Activated CD4-positive, alpha-beta T cell treated with anti-CD3 and anti-CD28 coated beads, Interleukin-2, amount 50 U/mL, for 16 hours (primary cell): Measurements from ENCODE around the gene TBC1D22A.
"Not testable (repeated sequence)": the region's sequence is repeated elsewhere in the genome, so short reads cannot be mapped to it uniquely, and the experiment has no call there.

ENCODE experiments used
- DNase-seq: peaks from one replicate; pipeline ENCODE4 v3.0.0-alpha.2; 2020

The TBC1D22A gene

DNA sequence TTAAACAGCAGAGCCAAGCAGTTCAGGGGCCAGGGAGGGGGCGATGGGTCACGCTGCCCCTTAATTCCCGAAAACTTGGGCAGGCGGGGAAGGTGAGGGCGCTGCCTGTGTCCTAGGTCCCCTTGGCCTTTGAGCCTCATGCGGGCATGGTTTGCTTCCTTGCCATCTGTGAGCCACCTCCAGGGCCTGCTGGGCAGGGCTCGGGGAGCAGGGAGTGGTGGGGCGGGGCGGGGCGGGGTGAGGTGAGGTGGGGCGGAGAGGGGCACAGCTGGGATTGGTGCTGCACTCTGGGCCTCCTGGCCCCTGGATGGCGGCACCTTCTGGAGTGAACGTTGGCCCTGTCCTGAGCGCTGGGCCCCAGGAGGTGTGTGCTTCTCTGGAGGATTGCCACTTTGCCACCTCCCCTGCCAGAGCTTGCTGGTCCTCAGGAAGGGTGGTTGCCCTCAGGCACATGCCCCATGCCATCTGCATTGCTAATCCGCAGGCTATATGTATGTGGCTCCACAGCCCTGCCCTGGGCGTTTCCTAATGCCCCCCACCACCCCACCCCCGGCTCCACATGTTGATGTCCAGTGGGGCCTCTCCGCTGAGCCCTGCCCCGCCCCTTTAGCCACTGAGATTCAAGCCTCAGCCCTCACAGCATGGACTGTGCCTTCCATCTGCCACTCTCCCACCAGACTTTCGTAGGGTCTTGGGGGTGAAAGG lies 352.5 kb downstream of the TBC1D22A start:
- no peak for DNase-seq

DNA sequence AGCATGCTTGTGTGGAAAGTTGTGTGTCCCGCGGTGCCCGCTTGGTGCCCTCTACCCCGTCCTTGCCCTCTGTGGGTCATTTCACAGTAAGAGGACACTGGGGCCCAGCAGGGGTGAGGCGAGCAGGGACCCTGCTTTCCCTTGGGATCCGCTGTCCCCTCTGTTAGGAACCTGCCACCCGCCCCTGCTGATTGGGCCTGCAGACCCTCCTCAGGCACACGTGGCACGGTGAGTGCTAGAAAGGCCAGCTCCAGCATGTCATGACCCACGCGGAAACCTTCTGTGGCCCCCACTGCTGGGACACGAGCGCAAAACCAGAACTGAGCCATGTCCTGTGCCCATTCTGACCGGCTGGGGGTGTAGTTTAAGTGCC lies 353.1 kb downstream of the TBC1D22A start:
- no peak for DNase-seq

DNA sequence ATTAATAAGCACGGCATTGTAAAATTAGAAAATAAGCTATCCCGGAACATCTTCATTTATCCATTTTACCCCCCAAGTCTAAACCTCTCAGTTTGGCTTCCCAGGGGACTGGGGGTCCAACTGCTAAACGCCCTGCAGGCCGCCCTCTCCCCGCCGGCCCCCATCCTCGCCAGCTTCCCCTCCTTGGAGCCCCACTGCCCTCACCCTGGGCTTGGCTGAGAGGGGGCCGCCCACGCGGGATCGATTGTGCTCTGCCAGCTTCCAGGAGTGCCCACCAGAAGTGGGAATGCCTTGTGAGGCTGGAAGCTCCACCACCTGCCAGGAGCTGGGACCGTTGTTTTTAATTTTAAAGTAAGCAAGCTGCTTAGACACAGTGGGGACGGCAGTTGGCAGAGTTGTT lies 353.5 kb downstream of the TBC1D22A start:
- DNase-seq = no peak

DNA sequence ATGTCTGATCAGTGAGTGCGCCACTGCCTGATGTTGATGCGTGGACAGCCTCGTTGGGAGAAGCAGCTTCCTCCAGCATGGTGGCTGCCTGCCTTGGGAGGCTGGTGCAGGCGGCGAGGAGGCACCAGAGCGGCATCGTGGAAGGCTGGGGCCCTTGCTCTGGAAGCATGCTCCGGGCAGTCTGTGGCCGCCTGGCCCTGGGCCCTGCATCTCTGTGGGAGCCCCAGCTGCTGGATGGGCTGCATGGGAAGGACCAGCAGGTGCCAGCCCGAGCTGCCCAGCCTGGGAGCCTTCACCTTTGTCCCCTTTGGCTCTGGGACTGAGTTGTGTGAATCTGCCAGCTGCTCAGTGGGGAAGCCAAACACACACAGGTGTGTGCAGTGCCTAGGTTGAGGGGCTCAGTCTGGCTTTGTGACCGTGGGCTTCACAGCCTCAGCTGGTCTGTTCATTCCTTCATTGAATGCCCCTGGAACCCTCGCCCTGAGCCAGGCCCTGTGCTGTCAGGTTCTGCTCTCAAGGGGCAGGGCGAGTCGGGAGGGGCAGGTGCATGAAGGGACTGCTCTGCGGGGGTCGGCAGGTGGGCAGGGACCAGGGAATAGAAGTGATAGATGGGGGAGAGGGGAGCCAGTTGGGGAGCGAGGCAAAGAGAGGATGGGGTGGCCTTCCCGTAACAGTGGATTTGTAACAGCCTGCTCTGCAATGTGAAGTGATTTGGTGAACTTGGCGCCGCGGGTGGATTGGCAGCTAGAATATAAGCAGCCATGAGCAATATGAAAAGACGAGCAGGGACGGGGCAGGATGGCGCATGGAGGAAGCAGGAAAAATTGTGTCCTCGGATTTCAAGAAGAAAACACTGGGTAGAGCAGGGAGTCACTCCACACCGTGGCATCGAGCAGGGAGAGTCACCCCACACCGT lies 354.2 kb downstream of the TBC1D22A start:
- no peak for DNase-seq

DNA sequence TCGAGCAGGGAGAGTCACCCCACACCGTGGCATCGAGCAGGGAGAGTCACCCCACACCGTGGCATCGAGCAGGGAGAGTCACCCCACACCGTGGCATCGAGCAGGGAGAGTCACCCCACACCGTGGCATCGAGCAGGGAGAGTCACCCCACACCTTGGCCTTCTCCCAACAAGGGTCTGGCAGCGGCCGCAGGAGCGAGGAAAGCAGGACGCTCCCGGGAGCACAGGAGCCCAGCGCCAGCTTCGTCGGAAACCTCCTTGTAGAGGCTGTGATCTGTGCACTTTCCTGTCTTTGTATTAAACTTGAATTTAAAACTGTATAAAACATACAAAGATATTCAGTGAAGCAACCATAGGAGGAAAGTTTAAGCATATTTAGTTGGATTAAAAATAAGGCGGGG lies 355.0 kb downstream of the TBC1D22A start:
- not testable (repeated sequence) for DNase-seq

DNA sequence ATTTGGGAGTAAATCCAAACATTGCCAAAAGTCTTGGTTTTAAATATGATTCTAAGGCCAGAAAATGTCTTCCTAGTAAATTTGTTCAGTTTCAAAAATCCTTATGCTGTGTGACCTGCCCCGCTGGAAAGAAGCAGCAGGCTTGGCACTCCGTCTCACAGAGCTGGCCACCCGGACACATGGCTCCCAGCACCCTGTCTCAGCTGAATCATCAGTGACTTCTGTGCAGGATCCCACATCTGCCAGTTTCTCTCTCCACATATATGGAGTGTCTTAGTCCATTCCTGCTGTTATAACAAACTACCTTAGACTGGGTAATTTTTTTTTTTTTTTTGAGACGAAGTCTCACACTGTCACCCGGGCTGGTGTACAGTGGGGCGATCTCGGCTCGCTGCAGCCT lies 356.7 kb downstream of the TBC1D22A start:
- no peak for DNase-seq

DNA sequence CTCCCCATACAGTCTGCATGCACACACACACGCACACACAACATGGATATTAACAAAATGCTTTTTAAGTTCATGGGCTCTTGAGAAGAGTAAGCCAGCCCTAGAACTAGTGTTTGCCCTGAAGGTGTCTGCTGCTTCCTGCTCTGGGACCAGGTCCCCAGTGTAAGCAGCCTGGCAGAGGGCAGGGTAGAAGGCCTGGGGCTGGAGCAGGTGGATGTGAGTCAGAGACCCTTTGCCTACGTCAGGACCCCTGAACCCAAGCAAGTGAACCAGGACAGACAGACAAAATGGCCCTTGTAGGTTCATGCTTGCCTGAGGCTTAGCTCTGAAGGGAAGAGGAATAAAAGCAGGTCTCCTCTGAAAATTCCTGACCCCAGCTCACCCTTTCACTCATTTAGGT lies 357.9 kb downstream of the TBC1D22A start:
- DNase-seq = no peak

DNA sequence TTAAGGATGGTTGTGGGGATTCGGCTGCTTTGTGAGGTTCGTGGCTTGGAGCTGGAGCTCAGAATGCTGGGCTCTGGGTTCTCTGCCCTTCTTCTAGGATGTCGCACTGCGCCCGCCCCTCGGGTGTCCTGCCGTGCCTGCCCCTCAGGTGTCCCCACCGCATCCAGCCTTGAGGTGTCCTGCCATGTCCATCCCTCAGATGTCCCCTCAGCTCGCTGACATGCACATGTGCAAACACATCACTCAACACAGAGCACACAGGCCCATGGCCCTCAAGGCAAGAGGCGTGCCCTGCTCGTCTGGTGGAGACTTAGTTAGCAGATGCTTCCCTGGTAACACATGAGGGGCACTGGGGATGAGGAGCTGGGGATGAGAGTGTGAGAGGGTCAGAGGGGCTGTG lies 359.3 kb downstream of the TBC1D22A start:
- DNase-seq = no peak

DNA sequence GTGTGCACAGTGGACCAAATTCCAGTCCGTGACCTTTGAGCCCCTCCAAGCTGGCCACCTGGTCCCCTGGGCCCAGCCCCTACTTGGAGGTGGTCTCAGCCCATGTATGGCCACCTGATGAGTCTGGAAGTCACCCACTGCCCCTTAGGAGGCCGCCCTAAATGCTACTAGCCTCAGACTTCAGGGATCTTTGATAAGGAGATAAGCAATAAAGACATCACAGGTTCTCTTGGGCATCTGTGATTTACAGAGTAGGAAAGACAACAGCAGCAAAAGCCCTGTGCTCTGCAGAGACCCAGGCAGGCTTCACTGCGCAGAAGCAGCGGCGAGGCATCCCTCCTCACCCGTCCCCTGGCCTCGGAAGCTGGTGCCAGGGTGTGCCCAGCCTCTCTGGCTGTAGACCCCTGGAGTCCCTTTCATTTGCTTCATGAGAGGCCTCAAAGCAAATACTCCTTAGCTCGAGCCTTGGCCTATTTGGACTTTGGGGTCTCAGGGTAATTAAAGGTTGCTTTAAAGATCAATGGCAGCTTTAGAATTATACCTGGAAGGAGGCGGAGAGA lies 360.1 kb downstream of the TBC1D22A start:
- DNase-seq = no peak

DNA sequence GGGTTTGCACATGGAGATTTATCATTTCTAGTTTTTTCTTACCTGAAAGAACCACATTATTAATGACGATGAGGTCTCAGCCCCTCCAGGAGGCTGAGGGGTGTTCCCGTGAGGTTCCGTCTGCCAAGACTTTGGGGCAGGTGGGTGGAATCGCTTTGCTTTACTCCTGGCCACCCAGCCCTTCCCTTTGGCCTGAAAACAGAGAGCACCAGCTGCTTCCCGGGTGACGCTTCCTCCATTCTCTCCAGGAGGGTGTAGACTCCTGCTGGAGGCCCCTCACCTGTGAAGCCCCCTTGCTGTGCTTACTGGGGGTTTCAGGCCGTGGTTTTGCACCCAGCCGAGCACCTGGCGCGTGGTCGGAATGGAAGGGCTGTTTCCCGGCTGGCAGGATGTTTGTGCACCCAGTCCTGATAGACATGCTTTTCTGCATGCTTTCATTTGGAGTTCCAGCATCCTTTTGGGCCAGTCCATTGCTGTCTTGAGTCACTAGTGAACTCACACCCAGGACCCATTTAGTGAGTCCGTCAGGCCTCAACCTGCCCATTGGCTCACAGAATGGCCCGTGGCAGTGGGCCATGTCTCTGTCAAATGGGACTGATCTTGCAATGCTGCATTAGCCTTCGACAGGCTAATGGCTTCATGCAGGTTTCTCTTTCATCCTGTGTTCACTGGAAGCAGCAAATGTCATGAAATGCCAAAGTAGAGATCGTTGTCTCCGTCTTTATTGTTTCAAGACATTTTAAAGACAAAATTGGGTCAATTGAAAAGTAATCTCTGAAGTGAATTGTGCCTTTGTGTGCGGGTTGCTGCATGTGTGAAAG lies 360.8 kb downstream of the TBC1D22A start:
- DNase-seq = no peak

DNA sequence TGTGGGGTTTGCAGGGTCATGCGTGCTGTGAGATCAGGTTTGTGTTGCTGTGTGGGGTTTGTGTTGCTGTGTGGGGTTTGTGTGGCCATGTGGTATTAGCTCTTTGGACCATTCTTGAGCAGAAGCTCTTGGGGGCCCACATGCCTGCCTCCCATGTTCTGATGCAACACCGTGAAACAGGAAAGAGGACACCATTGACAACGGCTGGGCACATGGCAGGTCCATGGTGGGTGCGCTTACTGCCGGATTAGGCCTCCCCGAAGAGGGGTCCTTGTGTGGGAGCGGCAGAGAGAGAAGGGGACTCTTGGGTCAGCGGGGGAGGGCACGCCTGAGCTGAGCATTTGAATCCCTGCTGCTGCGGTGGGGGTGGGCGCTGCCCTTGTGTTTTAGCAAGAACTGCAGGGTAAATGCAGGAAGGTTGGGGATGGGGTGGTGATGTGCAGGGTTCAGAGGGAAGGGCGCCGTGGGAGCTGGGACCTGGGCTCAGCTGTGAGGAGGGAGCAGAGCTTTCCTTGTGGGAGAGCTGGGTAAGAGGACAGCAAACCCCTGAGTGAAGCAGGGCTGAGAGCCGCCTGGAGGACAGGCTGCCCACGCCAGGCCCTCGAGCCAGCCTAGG lies 361.5 kb downstream of the TBC1D22A start:
- DNase-seq = no peak

DNA sequence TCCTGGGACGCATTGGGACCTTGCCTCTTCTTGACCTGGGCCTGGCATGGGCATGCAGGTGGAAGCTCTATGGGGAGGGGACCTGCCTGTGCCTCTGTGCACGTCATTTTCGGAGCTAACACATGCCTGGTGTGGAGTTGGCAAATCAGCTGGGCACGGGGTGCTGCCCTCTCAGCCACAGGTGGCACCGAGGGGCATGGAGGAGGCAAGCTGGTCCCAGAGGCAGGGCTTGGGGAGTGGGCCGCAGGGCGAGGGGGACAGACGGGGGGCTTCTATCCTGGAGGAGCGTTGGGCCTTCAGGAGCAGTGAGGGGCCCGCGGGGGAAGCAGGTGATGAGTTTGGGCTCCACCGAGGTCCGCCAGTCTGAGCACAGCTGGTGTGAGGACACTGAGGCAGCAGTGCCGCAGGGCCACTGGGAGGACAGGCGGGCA lies 362.0 kb downstream of the TBC1D22A start:
- no peak for DNase-seq

DNA sequence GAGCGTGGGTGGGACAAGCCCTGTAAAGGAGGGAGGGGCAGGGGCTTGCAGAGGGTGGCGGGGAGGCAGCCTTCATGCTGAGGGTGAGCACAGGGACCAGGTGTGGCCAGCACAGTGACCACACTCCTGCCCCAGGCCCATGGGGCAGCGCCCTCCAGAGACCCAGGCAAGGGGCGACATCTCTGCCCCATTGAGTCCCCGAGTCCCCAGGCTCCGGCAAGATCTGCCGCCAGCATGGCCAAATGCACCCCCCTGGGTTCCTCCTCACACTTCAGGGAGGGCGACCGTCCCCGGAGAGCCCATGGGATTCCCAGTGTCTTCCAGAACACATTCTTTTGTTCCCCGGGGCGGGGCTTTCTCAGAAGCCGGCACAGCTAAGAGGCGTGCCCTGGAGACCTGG lies 362.5 kb downstream of the TBC1D22A start:
- no peak for DNase-seq

DNA sequence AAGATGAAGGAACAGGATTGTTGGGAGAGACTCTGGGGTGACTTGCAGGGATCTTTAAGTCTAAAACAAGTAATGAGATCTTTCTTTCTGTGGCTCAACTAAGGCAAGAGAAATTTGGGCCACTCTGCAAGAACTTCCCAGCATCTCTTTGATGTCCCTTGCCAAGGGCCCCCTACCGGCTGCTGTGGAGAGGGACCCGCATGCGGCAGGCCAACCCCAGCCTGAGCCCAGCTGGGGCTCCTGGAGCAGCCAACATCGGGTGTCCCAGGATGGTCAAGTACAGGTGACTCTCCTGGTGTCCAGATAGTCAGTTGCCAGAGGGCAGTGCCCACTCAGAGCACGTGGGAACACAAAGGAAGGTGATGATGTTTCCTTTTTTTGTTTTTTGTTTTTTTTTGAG lies 363.2 kb downstream of the TBC1D22A start:
- no peak for DNase-seq

DNA sequence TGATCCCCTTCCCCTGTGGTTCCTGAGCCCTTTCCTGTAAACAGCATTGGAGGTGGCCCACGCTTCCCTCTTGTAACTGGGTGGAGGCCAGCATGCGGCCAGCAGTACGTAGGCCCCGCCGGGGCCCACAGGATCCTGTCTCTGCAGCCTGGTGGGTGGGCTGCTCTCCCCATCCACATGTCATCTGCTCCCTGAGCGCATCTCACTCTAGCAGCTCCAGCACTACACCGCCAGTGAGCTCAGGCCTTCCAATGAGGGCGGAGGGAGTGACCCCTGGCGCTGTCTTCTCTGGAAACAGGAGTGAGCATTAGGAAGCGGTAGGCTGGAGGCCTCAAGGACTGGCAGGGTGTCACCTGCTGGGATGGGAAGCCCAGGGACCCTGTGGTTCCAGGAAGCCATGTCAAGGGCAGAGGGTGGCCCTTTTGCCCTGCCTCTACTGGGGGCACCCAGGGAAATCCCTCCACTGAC lies 363.9 kb downstream of the TBC1D22A start:
- no peak for DNase-seq

DNA sequence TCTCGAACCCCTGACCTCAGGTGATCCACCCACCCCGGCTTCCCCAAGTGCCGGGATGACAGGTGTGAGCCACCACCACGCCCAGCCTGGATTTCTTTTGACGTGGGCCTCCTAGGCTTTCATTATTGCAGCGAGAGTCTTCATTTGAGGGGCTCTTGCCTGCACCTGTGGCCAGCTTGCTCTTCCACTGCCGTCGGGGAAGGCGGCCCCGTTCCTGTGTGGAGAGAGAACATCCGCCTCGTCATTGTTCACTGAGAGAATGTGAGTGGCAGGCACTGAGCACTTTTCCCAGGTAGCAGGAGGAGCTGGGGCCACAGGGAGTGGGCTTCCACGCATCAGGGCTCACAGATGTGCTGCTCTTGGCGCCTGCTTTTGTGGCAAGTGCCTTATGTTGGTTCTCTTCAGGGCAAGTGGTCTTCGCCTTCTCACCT lies 365.0 kb downstream of the TBC1D22A start:
- DNase-seq = no peak

DNA sequence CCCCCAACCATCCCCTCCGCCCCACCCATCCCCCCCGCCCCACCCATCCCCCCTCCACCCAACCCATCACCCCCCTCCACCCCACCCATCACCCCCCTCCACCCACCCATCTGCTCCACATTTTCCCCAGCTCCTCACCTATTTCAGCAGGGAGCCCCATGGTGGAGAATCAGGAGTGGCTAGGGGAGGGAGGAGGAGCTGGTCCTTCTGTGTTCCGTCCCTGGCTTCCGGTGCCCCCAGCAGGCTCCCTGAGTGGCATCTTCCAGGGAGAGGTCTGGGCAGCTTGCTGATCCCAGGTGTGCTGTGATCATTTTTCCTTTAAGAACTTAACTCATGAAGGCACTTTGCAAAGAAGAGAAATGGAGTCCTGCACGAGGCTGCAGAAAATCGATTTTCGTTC lies 365.8 kb downstream of the TBC1D22A start:
- DNase-seq = no peak

DNA sequence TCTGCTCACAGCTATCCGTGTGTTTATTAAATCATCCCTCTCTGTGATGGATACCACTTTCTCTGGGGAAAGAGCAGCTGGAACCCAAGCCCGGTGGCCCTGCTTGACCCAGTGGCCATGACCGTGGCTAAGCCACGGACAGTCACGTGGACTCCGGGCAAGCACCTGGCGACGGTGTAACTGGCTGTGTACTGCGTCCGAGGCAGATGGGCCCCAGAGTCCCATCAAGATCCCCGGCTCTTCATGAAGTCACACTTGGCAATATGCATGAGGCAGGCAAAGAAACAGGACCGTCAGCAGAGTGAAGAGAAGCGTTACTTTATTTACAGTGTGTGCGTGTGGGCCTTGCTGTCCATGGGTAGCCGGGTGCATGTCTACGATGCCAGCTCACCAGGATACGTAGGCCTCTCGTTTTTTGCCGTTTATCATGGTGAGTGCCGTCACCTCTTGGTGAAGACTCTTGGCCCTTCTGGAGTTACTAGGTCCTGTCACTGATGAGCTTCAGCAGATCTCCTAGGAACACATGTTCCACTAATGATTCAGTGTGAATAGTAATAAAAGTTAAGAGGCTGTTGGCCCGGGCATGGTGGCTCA lies 366.3 kb downstream of the TBC1D22A start:
- DNase-seq = no peak

DNA sequence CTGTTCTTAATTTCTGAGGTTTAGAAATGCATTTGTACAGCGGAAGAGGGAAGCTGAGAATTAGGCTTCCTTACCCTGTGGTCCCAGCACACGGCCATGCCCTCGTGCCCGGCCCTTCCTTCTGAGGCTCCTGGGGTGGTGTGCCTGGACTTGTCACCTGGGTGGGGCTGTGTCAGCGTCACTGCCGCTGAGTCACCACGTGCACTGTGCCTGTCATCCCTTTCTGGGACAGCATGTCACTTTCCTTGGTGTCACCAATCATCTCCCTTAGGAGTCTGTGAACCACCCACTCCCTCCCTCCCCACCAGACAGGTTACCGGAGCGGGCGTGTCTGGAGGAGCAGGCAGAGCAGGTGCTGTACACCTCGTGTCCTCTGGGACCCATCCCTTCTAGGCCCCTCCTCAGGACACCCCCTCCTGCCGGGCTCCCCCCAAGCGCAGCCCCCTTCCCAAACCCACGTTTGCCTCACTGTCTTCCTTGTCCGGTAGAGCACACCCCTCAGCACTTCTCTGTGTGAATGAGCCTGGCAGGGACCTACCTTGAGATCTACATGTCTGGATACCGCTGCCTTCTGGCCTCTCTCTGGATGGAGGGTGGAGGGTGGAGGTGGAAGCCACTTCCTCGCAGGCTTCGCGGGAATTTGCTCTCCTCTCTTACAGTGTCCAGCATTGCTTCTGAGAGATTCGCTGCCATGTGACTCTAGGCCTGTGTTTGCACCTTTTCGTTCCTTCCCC lies 367.6 kb downstream of the TBC1D22A start:
- peak; percentile 10 for DNase-seq

DNA sequence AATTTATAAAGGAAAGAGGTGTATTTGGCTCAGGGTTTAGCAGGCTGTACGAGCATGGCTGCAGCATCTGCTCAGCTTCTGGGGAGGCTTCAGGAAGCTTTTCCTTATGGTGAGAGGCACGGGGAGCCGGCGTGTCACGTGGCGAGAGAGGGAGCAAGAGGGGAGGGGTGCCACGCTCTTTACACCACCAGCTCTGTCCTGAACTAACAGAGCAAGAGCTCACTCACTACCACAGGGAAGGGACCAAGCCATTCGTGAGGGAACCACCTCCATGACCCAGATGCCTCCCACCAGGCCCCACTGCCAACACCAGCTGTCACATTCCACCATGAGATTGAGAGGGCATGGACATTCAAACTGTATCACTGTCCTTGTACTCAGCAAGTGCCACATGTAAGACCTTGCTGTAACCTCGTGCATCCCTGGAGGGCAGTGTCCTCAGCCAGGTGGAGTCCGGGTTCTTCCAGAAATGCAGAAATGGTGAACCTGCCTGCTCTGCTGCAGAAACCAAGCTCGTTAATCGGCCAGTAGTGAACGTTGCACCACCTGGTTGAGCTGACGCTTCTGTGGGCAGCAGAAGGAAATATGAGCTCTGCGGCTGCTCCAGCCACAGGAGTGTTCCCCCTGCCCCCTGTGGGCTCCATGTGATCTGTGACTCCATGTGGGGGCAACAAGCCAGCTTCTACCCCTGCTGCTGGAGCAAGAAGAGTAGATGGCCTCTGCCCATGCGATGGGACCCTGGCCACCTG lies 368.6 kb downstream of the TBC1D22A start:
- DNase-seq = no peak
